HepG2 (cell line): ENCODE measurements around the gene CPSF4. TPM values are rescaled to one million over a fixed set of nuclear protein-coding genes. Genes with fewer than 3 reads are reported as not detected.

Experiments
- CEBPG ChIP-seq: IDR thresholded peaks from 2 replicates; pipeline ENCODE4 v1.6.1; 2016
- FLYWCH1 ChIP-seq: sonication (generic); formaldehyde crosslinking; IDR thresholded peaks from 2 replicates; pipeline ENCODE4 v1.8.1; 2023; ENCODE audit warnings: mild to moderate bottlenecking, missing genetic modification reagents
- IKZF4 ChIP-seq: sonication (generic); formaldehyde crosslinking; IDR thresholded peaks from 2 replicates; pipeline ENCODE4 v1.5.1; 2020; ENCODE audit warnings: borderline replicate concordance, mild to moderate bottlenecking, low read depth, missing genetic modification reagents; ENCODE audit errors: not compliant biosample characterization
- JUNB ChIP-seq: sonication (generic); formaldehyde crosslinking; IDR thresholded peaks from 2 replicates; pipeline ENCODE4 v1.8.0; 2022; ENCODE audit warnings: missing genetic modification reagents, mild to moderate bottlenecking, borderline replicate concordance
- KAT7 ChIP-seq: IDR thresholded peaks from 2 replicates; pipeline ENCODE4 v1.6.1; 2018; ENCODE audit warnings: borderline replicate concordance, missing compliant biosample characterization
- MAFF ChIP-seq: IDR thresholded peaks from 2 replicates; pipeline ENCODE4 v1.6.1; 2011; ENCODE audit warnings: low read depth, low read length, improper control_type of control experiment
- MBD4 ChIP-seq: IDR thresholded peaks from 2 replicates; pipeline ENCODE4 v1.6.1; 2012; ENCODE audit warnings: low read length, inconsistent platforms, borderline replicate concordance
- PAX8 ChIP-seq: sonication (generic); formaldehyde crosslinking; IDR thresholded peaks from 2 replicates; pipeline ENCODE4 v1.8.0; 2022; ENCODE audit warnings: mild to moderate bottlenecking, missing genetic modification reagents, borderline replicate concordance
- ZBTB25 ChIP-seq: IDR thresholded peaks from 2 replicates; pipeline ENCODE4 v1.6.1; 2018; ENCODE audit warnings: missing genetic modification reagents
- ZMAT5 ChIP-seq: sonication (generic); formaldehyde crosslinking; IDR thresholded peaks from 2 replicates; pipeline ENCODE4 v1.5.0; 2020; ENCODE audit warnings: mild to moderate bottlenecking, low read depth, missing genetic modification reagents, borderline replicate concordance
- ZNF619 ChIP-seq: sonication (generic); formaldehyde crosslinking; IDR thresholded peaks from 2 replicates; pipeline ENCODE4 v1.4.0; 2020; ENCODE audit warnings: mild to moderate bottlenecking, missing genetic modification reagents
- ZNF768 ChIP-seq: sonication (generic); formaldehyde crosslinking; IDR thresholded peaks from 2 replicates; pipeline ENCODE4 v1.4.0; 2020; ENCODE audit warnings: missing genetic modification reagents
- ZNF781 ChIP-seq: sonication (generic); formaldehyde crosslinking; IDR thresholded peaks from 2 replicates; pipeline ENCODE4 v1.5.1; 2020; ENCODE audit warnings: borderline replicate concordance, mild to moderate bottlenecking, missing genetic modification reagents; ENCODE audit errors: not compliant biosample characterization
- ZNF879 ChIP-seq: sonication (generic); formaldehyde crosslinking; IDR thresholded peaks from 2 replicates; pipeline ENCODE4 v1.8.1; 2023; ENCODE audit warnings: missing genetic modification reagents
- ZSCAN12 ChIP-seq: sonication (generic); formaldehyde crosslinking; IDR thresholded peaks from 2 replicates; pipeline ENCODE4 v1.9.0; 2021; ENCODE audit warnings: mild to moderate bottlenecking, missing genetic modification reagents
- polyA plus RNA-seq, 8 experiments: library from polyadenylated mRNA; depleted of rRNA in 3 of 8; stranded (reverse) in 7 of 8; unstranded in 1 of 8; fragments of >200 nt; fragmentation: Illumina TruSeq in 4 of 8; extraction: Trizol in 4 of 8; gene quantifications; 2 replicates each; pipeline versions ENCODE4 v1.2.1 to v1.2.3, GENCODE V29; 2011 to 2016; ENCODE audit warnings: low read depth in 4 of 8, missing spikeins in 1 of 8, mixed read lengths in 1 of 8; ENCODE audit not compliant: insufficient read depth in 1 of 8
- total RNA-seq, 5 experiments: library from RNA; depleted of rRNA; stranded (reverse); fragments of >200 nt; fragmentation: Illumina TruSeq; extraction: Trizol; gene quantifications; 2 replicates each; pipeline ENCODE4 v1.2.3, GENCODE V29; 2016; ENCODE audit warnings: low read depth in 1 of 5
- TF ChIP-seq, protein P1 (sequence below): sonication (generic); formaldehyde crosslinking; IDR thresholded peaks from 2 replicates; pipeline ENCODE4 v1.8.0; 2022; ENCODE audit warnings: mild to moderate bottlenecking, missing genetic modification reagents, borderline replicate concordance
- TF ChIP-seq, protein P2 (sequence below): sonication (generic); formaldehyde crosslinking; IDR thresholded peaks from 2 replicates; pipeline ENCODE4 v1.8.1; 2022; ENCODE audit warnings: mild to moderate bottlenecking, missing genetic modification reagents
- TF ChIP-seq, protein P3 (sequence below): sonication (generic); formaldehyde crosslinking; conservative IDR thresholded peaks from 2 replicates; pipeline ENCODE4 v1.8.1; 2023; ENCODE audit warnings: missing genetic modification reagents
- TF ChIP-seq, protein P4 (sequence below): sonication (generic); formaldehyde crosslinking; IDR thresholded peaks from 2 replicates; pipeline ENCODE4 v1.8.1; 2023; ENCODE audit warnings: missing genetic modification reagents, inconsistent platforms, borderline replicate concordance
- TF ChIP-seq, protein P5 (sequence below): IDR thresholded peaks from 2 replicates; pipeline ENCODE4 v1.6.1; 2016; ENCODE audit warnings: low read depth

The CPSF4 gene
- total and polyA plus RNA-seq, 2 of the 13 experiments (the other 11 are each of a cell fraction or from before 2014, with no cell fraction given), result 34.1 to 49.6 TPM

GRCh38 chr7:99438573-99439480, at the start of gene CPSF4, which contains the start of gene PTCD1 (continued):
- TF ChIP-seq CEBPG (CRISPR knock-in tag) (peak; percentile 47), PAX8 (0 out of 2 replicates have a peak, but pooled peaks have one; percentile 21), ZBTB25 (peak; percentile 97), IKZF4 (no peak), ZNF619 (peak; percentile 80), ZSCAN12 (CRISPR knock-in tag) (no peak), MBD4 (no peak), ZNF879 (CRISPR knock-in tag) (no peak; the same call in 1 of the 2 replicates), KAT7 (CRISPR knock-in tag) (peak; percentile 86; the same call in 1 of the 2 replicates), ZNF781 (CRISPR knock-in tag) (no peak), JUNB (CRISPR knock-in tag) (no peak; the same call in 1 of the 2 replicates), MAFF (no peak), ZNF768 (CRISPR knock-in tag) (no peak), FLYWCH1 (CRISPR knock-in tag) (no peak), ZMAT5 (CRISPR knock-in tag) (no peak)
- TF ChIP-seq, protein P1, sequence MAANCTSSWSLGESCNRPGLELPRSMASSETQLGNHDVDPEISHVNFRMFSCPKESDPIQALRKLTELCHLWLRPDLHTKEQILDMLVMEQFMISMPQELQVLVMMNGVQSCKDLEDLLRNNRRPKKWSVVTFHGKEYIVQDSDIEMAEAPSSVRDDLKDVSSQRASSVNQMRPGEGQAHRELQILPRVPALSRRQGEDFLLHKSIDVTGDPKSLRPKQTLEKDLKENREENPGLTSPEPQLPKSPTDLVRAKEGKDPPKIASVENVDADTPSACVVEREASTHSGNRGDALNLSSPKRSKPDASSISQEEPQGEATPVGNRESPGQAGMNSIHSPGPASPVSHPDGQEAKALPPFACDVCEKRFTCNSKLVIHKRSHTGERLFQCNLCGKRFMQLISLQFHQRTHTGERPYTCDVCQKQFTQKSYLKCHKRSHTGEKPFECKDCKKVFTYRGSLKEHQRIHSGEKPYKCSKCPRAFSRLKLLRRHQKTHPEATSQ, result peak; percentile 34; the same call in 1 of the 2 replicates
- TF ChIP-seq, protein P2, sequence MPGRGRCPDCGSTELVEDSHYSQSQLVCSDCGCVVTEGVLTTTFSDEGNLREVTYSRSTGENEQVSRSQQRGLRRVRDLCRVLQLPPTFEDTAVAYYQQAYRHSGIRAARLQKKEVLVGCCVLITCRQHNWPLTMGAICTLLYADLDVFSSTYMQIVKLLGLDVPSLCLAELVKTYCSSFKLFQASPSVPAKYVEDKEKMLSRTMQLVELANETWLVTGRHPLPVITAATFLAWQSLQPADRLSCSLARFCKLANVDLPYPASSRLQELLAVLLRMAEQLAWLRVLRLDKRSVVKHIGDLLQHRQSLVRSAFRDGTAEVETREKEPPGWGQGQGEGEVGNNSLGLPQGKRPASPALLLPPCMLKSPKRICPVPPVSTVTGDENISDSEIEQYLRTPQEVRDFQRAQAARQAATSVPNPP, result peak; percentile 84
- TF ChIP-seq, protein P3, sequence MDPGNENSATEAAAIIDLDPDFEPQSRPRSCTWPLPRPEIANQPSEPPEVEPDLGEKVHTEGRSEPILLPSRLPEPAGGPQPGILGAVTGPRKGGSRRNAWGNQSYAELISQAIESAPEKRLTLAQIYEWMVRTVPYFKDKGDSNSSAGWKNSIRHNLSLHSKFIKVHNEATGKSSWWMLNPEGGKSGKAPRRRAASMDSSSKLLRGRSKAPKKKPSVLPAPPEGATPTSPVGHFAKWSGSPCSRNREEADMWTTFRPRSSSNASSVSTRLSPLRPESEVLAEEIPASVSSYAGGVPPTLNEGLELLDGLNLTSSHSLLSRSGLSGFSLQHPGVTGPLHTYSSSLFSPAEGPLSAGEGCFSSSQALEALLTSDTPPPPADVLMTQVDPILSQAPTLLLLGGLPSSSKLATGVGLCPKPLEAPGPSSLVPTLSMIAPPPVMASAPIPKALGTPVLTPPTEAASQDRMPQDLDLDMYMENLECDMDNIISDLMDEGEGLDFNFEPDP (CRISPR knock-in tag), result no peak
- TF ChIP-seq, protein P4, sequence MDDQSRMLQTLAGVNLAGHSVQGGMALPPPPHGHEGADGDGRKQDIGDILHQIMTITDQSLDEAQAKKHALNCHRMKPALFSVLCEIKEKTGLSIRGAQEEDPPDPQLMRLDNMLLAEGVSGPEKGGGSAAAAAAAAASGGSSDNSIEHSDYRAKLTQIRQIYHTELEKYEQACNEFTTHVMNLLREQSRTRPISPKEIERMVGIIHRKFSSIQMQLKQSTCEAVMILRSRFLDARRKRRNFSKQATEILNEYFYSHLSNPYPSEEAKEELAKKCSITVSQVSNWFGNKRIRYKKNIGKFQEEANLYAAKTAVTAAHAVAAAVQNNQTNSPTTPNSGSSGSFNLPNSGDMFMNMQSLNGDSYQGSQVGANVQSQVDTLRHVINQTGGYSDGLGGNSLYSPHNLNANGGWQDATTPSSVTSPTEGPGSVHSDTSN, result peak; percentile 20; the same call in 1 of the 2 replicates
- TF ChIP-seq, protein P5, sequence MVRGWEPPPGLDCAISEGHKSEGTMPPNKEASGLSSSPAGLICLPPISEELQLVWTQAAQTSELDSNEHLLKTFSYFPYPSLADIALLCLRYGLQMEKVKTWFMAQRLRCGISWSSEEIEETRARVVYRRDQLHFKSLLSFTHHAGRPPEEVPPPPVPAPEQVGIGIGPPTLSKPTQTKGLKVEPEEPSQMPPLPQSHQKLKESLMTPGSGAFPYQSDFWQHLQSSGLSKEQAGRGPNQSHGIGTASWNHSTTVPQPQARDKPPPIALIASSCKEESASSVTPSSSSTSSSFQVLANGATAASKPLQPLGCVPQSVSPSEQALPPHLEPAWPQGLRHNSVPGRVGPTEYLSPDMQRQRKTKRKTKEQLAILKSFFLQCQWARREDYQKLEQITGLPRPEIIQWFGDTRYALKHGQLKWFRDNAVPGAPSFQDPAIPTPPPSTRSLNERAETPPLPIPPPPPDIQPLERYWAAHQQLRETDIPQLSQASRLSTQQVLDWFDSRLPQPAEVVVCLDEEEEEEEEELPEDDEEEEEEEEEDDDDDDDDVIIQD (CRISPR knock-in tag), result 0 out of 2 replicates have a peak, but pooled peaks have one; percentile 29
